HG03159 (cell line): ENCODE data around the gene AGAP3.
A peak's percentile ranks its signal among the peaks of the same experiment; 100 is the strongest.

Experiments
- ATAC-seq: cut with Tn5 transposase; IDR thresholded peaks from one replicate; pipeline ENCODE4 v1.9.1; 2021; ENCODE audit warnings: mild to moderate bottlenecking, moderate library complexity; ENCODE audit not compliant: unreplicated experiment

AGAP3 gene

DNA sequence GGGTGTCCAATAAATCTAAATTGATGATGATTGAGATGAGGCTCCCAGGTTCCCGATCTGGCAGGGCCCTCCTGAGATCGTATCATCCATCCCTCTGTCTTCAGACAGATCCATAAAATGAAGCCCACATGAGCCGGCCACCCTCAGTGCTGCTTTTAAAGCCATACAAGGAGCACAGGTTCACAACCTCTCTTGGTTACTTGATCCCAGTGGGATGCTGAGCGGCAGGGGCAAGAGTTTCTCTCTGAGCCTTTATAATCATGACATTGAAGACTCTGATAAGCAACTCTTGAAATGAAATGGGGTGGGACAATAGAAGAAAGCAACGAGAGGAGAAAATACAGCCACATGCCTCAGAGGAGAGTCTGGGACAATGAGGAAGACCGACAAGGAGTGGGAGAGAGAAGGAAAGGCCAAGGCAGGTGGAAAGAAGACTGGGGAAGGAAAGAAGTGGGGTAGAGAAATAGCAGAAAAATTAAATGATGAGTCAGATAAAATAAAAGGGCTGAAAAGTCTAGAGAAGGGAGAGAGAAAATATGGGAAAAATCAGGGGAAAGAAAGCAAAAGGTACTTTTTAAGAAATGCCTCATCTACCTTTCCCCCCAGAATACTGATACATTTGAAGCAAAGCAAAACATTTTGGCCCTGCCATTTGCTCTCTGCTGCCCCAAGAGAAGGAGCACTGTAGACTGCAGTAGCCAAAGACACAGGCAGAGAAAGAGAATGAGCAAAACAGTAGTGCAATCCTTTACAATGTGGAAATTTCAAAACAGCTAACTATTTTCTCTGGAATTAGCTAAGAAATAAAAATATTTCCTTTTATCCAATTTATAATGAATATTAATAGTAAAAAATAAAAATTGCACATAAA, 66.6 kb downstream of the AGAP3 start:
- ATAC-seq, result no peak

DNA sequence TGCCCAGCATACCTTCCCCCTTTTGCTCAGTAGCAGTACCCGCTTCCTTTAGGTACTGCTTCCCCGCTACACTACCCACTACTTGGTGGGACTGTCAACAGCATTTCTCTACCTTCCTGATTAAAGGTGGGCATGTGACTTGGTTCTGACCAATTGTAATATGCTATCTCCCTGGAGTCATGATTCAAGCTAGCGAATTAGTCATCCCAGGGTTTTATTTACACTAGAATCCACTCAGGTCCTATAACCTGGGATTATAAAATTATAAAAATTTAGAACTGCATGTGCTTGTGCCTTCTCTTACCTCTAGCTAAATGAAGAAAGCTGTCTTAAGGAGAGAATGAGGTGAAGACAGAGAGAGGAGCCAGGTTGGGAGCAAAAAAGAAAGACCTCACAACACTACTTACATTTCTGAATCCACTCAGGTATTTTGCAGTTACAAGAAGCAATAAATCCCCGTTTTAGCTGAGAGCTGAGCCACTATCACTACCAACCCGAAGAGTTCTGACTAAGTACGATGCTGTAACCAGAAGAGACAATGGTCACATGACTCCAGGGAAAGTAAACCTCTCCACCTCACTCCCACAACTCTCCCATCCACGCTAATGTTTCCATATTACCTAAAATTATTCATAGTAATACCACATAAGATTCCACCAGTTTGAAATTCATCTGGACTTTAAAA, 71.5 kb downstream of the AGAP3 start:
- ATAC-seq, result no peak

DNA sequence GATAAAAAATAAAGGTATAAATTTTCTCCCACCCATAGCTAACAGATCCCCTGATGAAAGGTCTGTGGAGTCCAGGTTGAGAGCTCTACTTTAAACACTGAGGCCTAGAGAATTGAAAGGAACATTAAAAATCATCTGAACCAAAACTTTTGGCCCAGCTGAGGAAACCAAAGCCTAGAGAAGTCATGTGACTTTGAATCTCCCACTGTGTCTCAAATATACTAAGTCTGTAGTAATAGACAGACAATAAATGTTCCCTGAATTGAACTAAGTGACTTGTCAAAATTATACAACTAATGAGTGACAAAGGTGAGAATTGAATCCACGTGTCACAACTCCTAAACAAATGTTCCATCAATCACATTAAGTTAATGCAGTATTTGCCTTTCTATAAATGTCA, 75.5 kb downstream of the AGAP3 start:
- no peak for ATAC-seq

DNA sequence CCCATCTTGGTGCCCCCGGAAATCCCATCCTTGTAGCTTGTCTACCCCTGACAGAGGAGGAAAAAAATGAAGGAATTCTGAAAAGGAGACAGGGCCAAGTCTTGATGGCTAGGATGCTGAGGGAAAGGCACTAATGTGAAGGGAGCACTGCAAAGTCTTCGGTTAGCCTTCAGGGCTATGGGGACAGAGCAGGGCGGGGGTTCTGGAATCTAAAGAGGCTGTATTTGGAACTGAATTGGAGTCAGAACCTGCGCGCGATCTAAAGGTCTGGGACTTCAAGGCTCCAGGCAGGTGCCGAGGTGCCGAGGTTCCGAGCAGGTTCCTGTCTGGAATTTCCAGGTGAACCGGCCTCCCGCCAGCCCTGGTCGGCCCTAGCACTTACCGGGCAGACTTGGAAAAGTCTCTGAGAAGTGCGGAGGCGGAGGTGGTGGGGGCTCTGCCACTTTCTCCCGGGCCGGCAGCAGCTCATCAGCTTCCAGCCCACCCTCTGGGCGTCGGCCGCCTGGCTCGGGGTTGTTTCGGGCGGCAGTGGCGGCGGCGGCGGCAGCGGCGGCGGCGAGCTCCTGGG, 80.4 kb downstream of the AGAP3 start:
- ATAC-seq, result no peak

DNA sequence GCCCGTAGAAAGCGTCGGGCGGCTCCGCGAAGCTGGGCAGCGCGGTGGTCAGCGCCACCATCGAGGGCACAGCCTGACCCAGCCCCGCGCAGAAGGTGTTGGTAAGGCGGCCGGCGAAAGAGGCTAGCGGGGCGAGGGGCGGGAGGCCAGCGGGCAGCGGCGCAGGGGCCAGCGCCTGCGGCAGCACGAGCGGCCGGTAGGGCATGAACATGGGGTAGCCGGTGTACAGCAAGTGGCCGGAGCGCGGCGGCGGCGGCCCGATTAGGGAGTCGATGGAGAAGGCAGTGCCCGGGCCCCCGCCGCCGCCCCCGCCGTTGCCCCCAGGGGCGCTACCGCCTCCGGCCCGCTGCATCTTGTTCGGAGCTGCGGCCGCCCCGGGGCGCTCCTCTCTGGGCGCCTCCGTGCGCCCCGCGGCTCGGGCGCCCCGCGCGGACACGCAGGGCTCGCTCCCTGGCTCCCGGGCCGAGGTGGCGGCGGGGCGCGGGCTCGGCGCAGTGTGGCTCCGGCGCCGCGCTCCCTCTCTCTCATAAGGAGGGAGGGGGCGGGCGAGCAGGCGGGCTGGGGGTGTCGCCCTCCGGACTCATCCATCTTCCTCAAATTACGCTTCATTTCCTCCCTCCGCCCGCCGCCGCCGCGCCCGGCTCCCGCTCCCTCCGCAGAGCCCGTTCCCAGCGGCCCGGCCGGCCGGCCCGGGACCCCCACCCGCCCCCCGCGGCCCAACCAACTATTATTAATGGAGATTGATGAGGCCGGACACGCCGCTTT, 81.1 kb downstream of the AGAP3 start, which contains the start of gene GBX1:
Gene GBX1 (minus strand): TSS at position 498 of the 765 bp plus-strand sequence. CDS start 146 bp downstream, at position 352.
- no peak for ATAC-seq

DNA sequence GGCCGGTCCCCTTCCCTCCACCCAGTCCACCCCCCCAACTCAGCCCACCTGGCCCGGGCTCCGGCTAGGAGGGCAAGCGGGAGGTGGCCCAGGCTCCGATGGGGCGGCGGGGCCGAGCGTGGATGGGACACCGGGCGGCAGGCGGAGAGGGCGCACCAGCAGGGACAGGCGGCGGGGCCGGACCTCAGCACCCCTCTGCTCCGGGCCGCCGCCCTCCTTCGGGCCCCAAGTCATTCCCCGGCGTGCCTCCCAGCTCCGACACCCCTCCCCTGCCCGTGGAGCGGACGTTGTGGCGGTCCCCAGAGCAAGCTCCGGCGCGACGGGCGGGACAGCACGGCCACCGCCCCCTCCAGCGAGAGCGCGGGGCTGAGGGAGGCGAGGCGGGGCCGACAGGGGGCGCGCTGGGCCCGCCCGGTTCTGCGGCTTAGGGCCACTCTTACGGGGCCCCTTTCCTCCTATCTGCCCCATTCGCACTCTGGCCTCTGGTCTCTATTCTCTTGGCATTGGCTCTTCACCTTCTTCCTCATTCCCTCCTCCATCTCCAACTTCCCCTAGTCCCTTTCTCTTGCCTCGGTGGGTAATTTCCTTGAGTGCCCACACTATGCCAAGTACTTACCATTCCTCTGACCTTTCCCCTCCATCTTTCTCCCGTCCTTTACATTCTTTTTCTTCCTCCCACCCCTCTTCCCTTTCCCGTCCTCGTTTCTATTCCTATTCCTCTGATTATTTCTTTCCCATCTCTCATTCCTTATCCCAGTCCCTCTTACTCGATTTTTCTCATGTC, 81.9 kb downstream of the AGAP3 start:
- no peak for ATAC-seq

DNA sequence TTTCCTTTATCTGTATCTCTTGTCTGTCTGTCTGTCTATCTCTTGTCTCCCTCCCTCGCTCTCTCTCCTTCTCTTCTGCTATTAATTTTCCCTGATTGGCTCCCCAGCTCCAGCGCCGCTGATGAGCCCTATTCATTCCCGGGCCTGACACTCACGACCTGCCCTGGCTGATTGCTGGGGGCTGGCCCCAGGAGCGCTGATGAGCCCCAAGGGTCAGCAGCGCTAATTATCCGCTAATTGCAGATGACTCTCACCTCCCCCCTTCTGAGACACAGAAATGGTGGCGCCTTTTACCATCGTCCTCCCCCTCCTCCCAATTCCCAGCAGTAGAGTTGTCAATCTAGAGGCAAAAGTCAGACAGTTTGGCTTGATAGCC, 82.5 kb downstream of the AGAP3 start:
- no peak for ATAC-seq

DNA sequence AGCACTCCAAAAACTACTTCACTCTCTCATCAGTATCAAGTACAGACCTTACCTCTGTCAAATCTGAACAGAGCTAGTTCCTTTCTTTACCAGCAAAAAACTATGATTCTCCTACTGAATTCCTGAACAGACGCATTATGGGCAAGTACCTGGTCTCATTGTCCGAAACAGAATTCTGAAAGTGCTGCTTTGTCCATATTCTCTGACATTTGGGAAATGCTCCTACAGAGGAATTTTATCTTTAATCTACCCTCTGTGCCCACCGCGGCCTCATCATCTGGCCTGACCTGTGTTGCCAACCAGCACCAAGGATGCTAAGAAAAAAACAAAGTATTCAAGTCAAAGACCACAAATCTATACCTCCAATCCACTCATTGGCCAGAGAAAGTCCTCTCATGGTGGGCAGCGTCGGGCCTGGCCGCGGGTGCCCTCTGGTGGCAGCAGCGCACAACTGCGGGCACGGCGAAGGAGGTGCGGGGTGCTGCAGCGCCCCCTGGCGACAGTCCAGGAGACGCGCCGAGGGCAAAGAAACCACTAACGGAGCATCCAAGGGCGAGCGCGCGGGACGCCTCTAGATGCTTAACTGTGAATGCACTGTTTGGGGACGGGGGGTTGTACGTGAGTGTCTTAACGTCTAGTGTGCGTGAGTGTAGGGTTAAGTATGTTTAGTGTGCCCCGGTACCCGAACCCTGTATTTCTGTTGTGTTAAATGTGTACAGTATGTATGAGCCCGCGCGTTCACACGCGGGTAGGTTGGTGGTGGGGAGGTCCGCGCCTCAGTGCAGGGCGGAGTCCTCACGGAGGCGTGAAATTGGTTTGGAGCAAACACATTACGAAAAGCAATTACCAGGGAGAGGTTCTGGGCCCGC, 86.2 kb downstream of the AGAP3 start:
- ATAC-seq, result peak; percentile 73

DNA sequence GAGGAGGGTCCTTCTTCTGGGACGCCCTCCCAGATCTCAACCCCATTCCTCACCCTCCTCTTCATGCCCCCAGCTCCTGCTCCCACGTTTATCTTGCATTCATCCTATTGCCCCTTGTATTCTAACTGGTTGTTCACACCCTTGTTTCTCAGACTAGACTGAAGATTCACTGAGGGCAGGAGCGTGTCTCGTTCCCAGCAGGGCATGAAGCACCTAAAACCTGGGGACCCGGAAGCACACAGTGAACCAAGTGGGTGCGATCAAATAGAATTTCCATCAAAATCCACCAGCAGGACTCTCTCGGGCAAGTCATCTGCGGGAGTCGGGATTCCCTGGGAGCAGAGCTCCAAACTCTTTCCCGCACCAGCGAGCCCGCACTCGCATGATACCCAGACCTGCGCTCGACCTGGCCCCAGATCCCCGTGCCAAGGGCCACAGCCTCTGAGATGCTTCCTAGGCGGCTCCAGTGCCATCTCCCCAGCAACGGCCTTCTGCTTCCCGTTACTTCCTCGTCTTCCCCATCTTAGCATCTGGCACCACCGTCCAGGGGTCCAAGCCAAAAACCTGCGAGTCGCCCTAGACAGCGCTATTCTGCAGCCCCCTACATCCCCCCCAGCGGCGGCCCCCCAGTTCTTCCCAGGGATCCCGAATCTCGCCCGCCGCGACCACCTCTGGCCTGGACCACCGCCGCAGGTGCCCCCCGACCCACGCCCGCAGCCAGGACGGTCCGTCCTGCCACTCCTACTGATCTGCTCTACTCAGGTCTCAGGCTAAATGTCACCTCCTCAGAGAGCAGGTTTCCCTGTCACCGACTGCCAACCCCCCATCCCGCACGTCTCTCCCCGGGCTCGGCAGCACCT, 87.3 kb downstream of the AGAP3 start:
- no peak for ATAC-seq

DNA sequence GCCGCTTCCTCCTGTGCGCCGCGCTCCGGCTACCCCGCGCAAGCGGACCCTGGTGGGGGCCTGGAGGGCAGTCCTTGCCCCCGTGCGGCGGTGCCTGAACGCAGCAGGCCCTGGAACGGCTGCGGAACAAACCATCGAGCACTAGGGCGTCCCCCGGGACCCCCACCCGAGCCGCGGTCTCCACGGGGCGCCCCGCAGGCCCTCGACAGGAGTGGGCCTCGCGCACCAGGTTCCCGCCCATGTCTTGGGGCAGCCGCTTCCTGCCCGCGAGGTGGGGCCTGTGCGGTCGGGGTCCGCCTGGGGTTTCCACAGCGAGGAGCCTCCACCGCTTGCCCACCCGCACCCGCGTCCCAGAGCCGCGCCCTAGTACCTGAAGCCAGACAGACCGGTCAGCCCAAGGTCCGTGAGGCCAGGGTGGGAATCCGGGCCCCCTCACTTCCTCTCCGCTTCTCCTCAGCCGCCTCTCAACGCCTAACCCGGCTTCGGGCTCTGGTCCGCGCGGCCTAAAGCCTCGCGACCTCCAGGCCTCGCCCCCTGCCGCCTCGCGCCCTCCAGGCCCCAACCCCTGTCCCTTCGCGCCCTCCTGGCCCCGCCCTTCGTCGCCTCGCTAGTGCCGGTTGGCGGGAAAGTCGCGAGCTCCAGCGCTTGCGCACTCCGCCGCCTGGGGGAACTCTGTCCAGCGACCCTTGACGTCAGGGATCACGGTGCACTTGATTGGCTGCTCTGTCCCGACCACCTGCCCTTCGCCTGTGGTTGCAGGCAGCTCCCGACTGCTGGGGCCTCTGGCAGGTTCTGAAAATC, 88.2 kb downstream of the AGAP3 start:
- no peak for ATAC-seq

DNA sequence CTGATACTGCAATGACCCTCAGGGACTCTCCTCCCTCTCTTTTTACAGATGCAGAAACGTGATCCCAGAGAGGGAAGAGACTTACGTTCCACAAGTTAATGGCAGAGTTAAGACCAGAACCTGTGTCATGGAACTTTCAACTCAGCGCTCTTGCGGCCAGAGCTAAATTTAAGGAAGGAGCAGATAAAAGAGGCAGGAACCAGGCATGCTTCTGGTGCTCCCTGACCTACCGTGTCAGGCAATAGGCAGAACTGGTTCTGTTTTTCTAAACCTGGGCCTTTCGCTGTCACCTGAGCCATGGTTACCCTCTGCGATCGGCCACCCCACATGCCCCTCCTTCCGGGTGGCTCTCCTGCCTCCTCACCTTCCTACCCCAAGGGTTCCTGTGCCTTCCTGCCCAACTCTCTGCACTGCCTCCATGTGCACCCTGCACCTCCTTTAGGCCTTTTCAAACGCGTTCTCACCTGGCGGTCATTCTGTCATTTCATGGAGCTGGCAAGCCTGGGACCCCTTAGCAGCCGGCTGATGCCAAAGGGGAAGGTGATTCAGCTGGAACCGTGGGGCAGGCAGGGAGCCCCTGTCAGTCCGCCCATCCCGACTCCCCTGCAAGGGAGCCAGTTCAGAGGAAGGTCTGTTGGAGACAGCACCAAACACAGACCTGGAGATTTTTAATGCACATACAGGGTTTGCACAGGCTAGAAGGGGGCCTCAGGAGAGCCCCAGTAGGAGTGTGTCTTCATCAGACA, 88.9 kb downstream of the AGAP3 start:
- ATAC-seq, result no peak

DNA sequence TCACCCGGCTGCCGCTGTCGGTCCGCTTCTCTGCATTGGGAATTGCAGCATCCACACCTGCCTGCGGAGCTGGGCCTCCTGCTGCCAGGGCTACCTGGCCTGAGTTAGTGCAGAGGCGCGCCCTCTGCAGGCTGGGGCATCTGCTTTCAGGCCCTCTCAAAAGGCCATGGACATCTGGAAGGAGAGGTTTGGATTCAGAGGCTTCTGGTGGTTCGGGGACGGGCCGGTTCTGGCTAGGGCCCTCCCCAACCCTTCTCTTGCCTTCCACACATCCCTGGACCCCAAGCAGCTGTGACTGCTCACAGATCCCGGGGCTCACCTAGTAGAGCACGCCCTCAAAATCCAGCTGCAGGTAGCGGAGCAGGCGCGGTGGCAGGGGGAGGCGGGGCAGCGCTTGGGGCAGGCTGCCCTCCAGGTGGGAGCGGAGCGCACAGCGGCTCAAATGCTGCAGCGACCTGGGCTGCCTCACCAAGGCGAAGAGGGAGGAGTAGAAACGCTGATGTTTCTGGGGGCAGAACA, 89.6 kb downstream of the AGAP3 start:
- ATAC-seq, result no peak

DNA sequence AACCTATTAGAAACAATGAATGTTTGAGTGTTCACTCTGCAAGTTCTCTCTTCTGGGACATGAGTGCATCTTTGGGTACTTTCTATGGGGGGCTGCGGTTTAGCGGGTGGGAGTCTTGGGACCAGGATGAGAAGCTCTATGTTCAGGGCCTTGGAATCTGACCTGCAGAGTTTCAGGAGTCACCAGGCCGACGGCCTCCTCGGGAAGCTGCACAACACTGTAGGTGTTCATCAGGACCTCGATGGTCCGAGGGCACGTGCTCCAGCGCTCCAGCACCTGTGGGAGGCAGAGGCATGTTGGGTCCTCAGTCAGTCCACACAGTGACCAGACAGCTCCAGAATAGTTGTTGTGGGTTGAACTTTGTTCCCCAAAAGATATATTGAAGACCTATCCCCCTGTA, 90.1 kb downstream of the AGAP3 start:
- no peak for ATAC-seq

DNA sequence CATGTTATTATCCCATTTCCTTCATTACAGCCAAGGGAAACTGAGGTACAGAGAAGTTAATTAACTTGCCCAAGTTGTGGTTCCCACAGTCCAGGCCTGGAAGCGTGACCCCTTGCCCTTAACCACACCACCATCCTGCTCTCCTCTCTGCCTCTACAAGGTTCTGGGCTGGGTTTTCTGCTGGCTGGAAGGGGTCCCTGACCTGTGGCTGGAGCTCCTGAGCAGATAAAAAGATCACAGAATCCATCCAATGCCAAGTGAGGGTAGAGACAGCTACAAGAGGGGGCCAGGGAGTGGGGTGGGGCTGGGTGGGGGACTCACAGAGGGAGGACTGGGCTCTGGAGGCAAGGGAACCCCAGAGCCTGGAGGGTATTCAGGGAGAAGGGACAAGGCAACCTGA, 91.0 kb downstream of the AGAP3 start:
- ATAC-seq, result no peak

DNA sequence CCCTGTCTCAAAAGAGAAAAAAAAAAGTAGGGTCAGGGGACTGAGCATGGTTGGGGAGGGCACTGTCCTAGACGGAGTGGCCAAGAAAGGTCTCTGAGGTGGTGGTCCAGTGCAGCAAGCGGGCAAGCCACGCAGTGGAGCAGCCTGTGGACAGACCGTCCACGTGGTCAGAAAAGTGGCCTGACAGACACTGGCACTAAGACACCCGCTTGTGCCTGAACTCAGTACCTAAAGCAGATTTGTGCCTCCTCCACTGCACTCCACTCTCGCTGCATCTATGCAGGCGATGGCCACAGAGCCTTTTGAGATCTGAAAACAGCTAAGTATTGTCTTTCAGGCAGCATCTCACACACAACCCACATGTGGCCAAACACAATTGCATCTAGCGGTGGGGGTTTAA, 92.0 kb downstream of the AGAP3 start:
- ATAC-seq, result no peak

DNA sequence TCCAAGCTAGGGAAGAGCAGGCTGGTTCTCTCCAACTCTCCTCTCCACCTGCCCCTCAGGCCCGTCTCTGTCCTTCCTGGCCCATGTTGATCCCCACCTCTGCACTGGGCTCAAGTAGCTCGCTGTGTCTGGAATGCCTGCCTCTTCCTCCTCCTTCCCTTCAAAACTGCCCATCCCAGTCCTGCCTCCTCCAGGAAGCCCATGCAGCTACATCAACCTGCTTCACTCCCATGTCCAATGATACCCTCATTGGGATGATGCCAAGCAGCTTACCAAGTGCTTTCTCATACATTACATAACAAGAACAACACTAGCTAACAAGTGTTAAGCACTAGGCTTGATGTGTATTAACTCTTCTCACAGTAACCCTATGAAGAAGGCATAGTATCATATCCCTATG, 92.6 kb downstream of the AGAP3 start:
- ATAC-seq, result no peak
